NCI-H2107 treated with DMSO at 0.1 percent for 48 hours (cell line): ENCODE measurements around the gene PLEKHM3.

Experiments used
- DNase-seq: peaks from one replicate; lab custom pipeline; 2025; ENCODE audit not compliant: unreplicated experiment; lab: John Stamatoyannopoulos, UW

Gene PLEKHM3, protein sequence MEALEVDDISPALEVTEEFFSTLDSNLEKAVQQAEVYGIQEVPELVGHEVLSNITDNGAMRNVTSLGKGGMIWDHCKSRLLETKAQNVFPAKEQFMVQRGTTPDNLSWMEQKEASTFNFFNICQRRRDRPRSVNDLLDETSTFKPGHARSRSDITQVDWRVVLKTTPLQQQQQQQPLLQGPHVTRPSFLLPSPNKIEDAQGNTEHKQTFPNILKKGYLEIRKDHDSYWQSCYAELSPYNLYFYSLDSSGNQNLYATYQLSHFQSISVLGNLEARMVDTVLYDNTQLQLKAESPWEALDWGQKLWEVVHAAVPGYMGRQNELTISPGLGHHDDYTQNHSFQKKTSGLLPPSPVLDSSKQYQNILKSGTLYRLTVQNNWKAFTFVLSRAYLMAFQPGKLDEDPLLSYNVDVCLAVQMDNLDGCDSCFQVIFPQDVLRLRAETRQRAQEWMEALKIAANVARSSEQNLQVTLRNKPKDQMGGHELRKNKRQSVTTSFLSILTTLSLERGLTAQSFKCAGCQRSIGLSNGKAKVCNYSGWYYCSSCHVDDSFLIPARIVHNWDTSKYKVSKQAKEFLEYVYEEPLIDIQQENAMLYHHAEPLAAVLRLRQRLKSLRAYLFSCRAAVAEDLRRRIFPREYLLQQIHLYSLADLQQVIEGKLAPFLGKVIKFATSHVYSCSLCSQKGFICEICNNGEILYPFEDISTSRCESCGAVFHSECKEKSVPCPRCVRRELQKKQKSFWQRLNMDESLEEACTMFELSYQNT

DNA sequence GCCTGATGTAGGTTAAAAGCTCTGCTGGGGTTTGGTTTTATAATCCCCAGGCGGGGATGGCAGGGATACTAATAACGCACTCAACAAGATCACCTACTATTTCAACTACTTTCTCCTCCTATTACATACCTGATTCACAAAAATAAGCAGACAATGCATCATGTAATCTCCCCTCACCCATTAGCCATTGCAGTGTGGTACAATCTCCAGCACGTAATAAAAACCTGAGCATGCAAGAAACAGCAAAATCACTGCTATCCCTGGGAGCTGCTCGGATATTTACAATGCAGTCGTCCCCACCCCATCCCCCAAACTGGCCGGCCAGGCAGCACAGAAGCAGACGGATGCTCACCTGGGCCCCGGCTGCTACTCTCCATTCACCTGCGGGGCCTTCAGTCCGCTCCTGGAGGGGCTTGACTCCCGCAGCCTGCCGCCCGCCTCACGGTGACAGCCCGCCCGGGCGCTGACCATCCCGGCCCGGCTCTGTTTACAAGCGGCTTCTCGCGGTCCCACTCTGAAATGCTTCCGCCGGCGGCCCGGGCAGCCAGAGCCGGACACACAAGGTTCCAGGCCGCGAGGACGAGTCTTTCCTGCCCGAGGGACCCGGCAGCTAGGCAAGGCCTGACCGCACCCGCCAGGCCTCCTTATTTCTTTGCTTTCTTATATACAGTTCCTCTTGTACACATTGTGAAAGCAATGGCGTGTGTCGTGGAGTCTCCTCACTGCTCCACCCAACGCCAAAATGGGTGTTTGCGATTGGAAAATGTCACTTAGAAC, at the start of gene PLEKHM3:
PLEKHM3 (minus strand) TSS at position 491 of the 777 bp plus-strand sequence. CDS start 23,888 bp downstream, outside the sequence.
- DNase-seq, result peak; percentile 54

DNA sequence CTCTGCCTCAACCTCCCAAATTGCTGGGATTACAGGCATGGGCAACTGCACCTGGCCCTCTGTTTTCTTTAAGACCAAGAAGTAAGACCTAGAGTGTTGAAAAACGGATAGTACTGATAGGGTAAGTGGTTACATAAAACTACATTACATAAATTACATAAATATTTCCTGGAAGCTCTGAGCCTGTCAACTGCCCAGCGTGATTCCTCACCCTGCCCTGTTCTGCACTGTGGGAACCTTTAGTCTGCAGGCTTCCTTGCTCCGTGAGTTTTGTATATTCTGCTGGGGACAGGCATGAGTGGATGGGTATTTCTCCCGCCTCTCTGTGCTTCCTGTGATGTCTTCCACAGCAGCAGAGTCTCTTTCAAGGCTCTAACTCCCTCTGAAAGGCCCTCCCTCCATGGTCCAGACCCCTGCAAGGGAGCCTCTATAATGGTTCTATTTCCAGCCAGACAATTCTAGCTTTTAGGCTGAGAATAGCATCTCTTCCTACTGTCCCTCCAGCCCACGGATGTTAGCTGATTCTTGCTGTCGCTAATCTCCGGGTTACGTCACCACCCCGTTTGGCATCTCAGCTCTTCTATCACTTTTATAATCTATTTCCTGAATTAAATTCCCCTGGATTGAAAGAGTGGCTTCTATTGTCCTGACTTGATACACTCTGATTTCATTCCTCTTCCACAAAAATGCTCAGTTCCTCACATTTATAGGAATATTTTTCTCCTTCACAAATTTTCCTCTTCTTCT, 49.5 kb upstream of the PLEKHM3 start:
- no peak for DNase-seq

DNA sequence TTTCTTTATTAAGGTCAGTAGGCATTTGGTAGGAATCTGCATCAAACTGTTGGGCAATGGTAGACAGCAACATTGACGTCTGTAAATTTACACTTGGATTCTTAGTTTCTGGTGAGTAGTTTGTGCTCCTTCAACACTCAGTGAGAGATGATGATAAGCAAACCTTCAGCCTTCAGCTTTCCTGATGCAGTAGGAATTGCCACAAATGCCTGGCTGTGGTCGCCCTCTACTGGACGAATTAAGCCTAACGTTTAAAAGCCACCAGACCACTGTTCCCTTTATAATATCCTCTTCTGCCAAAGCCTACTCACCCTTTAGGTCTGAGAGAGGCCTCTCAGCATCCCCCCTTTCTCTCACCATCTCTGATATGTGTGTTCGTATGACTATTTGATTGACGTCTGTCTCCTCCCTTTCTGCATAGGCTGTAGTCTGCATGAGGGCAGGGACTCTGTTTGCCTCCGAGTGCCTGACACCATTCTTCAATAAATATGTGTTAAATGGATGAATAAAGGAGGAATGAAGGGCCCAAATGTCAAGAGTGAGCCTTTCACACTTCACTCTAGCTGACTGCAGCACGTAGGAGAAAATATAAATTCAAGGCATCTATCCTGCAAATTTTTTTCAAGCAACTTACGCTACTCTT, 47.0 kb upstream of the PLEKHM3 start:
- peak; percentile 38 for DNase-seq

DNA sequence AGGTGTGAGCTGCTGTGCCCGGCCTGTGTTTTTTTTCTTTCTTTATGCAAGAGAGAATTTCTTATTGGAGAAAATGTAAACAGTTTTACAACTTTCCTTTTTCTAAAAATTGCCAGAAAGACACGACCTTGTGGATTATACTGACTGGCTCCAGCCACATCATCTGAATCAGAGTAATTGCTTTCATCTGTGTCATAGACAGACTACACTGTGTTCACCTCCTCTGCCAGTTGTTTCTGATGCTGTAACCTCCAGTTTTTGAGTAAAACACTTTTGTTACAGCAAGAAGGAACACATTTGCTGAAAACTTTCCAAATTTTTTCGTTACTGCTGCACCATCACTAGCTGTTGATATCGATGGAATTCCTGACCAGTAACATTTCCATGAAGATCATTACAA, 43.9 kb upstream of the PLEKHM3 start:
- no peak for DNase-seq

DNA sequence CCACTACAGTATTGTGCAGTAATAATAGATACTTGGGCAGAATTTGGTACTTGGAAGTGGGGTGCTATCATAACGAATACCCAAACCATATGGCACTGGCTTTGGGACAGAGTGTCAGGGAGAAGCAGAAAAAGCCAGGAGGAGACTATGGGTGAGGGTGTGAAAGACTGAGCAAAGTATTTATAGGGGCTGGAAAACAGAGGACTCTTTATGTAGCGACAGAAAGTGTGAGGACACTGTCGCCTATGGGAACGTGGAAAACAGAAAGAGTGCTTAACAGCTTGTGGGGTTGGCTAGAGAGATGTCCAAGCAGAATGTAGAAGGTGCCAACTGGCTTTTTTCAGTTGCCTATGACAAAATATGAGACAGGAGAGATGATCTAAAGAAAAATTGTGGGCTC, 40.7 kb upstream of the PLEKHM3 start:
- no peak for DNase-seq

DNA sequence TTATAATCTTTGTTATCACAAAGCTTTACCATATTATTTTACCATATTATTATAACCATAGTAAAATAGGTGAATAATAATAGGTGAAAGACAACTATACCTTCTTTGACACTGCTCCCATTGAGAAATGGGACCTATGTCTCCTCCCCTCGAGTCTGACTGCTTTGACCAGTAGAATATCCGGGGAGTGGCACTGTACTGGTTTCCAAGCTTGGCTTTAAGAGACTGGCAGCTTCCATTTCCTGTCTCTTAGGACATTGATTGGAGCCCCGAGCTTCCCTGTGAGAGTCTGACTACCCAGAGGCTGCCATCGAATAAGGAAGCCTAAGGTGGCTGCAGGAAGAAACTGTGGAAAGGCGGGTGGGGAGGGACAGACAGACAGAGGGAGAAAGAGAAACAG, 40.1 kb upstream of the PLEKHM3 start:
- DNase-seq, result no peak

DNA sequence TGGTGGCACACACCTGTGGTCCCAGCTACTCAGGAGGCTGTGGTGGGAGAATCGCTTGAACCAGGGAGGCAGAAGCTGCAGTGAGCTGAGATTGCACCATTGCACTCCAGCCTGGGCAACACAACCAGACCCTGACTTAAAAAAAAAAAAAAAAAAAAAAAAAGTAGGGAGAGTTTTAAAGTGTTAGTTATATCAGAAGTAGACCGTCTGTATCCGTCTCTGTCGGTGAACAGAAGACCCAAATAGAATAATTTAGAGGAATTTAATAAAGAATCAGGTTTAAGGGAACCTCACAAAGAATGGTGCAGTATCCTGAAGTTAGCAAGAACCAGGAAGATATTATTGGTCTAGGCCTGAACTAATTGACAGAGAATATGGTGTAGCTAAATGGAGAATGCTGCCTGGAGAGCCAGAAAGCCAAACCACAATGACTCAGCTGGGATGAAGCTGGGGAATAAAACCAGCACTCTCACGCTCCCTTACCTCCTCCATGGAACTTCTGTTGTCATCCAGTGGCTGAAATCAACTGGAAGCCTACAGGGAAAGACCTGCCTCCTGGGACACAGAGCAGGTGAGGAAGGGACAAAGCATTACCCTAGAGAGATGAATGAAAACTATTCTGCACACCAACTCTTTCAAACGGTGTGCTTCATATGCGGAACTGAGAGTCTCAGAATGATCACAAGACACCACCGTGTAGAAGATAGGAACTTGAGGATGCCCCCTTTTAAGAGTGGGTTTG, 39.1 kb upstream of the PLEKHM3 start:
- peak; percentile 97 for DNase-seq

DNA sequence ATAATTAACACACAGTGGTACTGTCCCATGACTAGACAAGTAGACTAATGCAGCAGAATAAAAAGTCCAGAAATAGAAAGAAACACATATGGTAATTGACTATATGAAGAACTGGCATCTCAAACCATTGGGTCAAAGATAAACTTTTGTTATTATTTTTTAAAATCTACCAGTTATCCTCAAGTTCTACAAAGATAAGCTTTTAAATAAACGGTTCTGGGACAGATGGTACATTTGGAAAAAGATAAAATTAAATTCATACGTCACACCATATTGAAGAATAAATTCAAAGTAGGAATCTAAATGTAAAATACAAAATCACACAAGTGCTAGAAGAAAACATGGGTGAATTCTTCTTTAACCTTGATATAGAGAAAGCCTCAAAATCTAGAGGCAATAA, 37.6 kb upstream of the PLEKHM3 start:
- DNase-seq, result no peak

DNA sequence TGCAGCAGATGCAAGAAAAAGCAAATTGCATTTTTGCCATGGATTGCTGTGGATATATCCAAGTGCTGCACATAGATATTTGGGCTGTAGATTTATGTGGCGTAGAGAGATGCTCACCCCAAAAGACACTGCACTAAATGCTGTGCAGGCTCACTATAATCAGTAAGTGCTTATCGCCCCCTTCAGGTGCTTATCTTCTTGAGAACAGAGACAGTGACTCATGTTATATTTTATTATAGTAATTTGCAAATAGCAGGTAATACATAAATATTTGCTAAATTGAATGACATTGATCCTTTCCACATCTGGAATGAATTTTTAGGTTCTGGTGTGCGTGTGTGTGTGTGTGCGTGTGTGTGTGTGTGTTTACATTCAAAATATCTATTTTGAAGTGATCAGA, 36.8 kb upstream of the PLEKHM3 start:
- DNase-seq, result peak; percentile 12

DNA sequence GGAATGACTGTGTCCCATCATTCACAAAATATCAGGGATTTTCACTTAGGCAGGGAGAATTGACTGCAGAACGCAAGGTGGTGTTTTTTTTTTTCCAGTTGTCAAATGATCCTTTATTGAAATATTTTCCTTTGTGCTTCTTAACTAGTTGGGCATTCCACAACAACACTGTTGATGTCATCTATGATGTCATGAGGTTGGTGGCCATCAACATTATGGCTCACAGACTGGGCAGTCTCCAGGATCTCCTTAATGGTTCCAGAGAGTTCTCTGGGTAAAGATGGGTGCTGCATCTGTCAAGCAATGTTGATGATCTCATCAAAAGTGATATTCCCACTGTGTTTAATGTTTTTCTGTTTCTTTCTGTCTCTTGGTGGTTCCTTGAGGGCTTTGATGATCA, 31.8 kb upstream of the PLEKHM3 start:
- DNase-seq, result no peak

DNA sequence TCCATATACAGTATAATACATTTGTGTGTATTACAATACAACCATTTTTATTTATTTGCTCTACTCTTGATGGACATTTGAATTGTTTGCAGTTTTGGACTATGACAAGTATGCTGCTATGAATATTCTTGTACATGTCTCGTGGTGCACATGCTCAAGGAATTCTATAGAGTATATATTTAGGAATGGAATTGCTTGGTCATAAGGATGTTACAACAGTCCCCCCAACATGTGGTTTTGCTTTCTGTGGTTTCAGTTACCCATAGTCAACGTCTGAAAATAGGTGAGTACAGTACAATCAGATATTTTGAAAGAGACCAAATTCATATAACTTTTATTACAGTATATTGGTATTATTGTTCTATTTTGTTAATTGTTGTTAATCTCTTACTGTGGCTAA, 24.1 kb upstream of the PLEKHM3 start:
- DNase-seq, result no peak

DNA sequence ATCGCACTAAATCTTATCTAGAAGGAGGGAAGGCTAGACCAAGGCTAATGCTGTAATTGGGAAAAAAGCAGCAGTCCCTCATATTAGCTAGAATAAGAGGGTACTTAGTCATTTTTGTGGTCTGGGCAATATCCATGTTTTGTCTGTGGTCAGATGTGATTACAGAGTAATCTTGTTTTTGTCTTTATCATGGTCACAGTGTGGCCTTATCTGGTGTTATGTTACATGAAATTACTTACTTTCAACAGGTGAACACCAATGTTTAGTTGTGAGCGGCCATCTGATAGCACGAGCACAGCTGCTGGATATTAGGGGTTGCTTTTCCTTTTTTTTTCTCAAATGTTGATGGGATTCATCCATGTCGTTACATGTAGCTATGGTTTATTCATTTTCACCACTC, 23.7 kb upstream of the PLEKHM3 start:
- DNase-seq, result peak; percentile 28

DNA sequence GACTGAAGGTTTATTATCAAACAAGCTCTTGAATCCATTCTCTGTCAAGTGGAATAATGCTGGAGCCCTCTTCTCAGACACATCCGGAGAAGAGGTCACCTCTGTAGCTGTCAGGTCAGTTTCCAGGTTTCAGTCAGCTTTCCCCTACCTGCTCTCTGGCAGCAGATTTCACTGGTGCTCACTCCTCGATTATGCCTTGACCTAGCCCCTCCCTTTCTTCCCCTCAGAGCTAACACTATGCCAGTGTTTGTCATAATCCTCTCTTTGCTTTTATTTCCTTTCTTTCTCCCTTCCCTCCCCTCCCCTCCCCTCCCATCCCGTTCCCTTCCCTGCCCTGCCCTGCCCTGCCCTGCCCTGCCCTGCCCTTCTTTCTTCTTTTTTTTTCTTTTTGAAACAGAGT, 22.5 kb upstream of the PLEKHM3 start:
- no peak for DNase-seq

DNA sequence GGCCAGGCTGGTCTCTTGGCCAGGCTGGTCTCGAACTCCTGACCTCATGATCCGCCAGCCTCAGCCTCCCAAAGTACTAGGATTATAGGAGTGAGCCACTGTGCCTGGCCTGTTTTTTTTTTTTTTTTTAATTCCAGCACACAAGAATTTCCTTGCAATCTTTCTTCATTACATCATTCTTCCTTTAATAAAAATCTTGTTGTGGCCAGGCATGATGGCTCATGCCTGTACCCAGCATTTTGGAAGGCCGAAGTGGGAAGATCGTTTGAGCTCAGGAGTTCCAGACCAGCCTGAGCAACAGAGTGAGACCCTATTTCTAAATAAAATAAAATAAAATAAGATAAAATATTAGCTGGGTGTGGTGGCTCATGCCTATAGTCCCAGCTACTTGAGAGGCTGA, 21.4 kb upstream of the PLEKHM3 start:
- DNase-seq, result no peak

DNA sequence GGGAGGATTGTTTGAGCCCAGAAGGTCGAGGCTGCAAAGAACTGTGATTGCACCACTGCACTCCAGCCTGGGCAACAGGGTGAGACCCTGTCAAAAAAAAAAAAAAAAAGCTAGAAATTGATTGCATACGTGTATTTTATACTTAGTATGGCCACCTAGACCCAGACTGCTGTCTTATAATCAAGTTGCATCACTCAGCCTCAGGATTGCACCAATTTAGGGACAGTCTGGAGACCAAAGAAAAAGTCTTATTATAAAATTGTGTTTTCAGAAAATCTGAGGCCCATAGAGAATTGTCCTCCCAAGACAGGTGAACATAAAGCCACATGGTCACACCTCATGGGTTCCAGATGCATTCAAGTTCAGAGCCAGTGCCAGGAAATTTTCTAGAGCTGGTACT, 17.1 kb upstream of the PLEKHM3 start:
- DNase-seq, result no peak

DNA sequence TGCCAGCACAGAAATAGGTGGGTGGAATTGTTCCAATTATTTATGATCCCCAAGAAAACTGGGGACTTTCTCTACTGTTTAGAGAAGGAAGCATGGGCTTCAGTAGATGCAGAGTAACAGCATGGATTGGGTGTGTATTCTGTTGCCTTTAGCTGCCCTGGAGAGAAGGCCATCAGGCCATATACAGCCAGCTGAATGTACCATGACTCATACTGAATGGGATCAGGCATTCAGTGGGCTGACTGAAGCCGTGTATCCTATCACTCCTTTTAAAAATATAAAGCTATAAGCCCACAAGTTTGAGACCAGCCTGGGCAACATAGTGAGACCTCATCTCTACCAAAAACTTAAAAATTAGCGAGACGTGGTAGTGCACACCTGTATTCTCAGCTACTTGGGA, 16.7 kb upstream of the PLEKHM3 start:
- DNase-seq, result no peak

DNA sequence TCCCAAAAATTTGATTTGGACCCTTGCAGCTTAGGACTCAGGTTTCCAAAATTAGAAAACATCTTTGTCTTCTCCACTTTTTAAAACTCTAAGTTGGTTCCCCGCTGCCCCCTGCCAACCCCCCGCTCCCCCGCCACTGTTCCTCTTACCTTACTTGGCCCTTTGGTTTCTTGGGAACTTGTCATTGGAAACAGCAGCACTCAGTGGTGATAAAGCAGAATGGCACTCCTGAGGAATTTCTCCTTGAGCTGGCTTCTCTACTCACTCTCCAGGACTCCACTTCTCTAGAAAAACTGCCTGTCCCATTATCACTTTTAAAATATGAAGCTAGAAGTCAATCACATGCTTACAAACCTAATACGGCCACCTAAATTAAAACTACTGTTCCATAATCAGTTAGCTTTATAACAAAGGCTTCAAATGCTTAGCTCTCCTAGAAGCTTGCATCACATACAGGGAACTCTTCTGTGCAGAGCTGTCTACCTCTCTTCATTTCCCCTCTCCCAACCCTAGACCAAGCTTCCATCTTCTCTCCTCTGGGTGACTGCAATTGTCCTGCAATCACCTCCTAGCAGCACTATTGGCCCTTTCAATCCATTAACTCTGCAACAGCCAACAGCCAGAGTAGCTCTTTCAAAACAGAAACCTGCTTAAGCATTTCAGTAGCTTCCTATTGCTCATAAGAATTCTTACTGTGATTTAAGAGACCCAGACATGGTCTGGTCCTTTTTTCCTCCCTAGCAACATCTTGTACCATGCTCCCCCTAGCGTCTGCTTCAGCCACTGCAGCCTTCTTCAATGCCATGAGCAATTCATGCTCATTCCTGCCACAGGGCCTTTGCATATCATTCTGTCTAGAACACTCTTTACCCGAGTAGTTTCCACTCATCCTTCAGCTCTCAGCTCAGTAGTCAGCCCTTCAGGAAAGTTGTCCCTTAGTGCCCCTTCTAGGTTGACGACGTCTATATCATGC, 15.2 kb upstream of the PLEKHM3 start:
- peak; percentile 43 for DNase-seq

DNA sequence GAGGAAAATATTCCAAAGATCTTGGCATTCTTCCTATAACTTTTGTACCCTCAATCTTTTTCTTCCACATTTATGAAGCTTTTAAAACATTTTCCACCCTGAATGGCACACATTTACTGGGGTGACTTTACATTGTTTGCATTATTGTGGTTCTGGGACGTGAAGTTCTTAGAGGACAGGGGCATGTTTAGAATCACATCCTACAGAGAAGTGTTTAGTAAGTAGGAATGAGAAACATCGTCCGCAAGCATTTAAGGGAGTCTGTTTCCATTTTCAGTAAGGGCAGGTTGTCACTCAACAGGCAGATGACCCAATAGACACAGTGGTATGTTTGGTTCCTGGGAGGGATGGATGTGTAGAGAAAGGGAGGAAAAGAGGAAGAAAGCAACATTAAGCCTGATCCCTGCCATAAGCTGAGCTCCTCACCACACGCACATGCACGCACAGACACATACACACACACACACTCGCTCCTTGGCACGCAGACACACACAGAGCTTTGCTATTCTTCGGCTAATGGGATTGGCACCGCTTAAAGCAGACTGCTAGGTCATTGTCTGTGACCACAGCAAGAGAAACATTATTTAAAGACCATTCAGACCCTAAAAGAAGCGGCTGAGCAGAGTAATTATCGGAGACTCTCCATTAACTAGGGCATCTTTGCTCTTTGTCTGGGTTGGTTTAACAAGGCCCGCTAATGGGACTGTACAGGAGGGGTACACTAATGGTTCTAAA, 14.2 kb upstream of the PLEKHM3 start:
- DNase-seq, result no peak
